ENCODE results near the gene PDZD2.
"Not testable (repeated sequence)": the region's sequence is repeated elsewhere in the genome, so short reads cannot be mapped to it uniquely, and the experiment has no call there.

Gene PDZD2

DNA sequence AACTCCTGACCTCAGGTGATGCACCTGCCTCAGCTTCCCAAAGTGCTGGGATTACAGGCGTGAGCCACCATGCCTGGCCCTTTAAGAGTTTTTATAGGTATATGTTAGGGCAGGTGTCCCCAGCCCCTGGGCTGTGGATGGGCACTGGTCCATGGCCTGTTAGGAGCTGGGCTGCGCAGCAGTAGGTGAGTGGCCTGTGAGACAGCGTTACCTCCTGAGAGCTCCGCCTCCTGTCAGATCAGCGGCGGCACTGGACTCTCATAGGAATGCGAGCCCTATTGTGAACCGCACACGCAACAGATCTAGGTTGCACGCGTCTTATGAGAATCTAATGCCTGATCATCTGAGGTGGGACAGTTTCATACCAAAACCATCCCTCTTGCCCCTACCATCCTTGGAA, 361.8 kb downstream of the PDZD2 start:
- no peak for TF ChIP-seq Cebpa-rat (IDR thresholded peaks at IDR 0.05)
- Histone ChIP-seq H4K20me1 (no peaks in the 10 kb centered on the region), H3K4me1 (no peaks in the 10 kb centered on the region), H3K36me3 (no peaks in the 10 kb centered on the region), H3K27me3 (no peaks in the 10 kb centered on the region), H3K4me3 (no peak overlapping the region), H3K9me3 (no peaks in the 10 kb centered on the region), H3K27ac (no peak overlapping the region), H3K9ac (no peak overlapping the region), H3K4me2 (no peak overlapping the region)

DNA sequence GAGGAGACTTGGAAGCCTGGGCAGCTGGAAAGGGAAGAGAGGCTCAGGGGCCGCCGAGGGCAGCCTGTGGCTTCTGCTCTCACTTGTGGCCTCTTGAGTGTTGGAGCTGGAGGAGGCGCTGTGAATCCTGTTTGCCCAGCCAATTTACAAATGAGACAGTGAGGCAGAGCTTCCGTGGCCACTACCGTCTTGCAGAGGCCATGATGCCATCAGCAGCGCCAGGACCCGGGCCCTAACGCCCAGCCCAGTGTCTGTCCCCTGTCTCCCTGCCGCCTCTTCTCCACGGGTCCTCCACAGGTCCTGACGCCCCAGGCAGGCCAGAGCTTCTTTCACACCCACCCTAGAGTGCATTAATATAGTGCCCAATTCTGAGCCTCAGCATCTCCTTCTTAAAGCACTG, 362.4 kb downstream of the PDZD2 start:
- no peak overlapping the region for H3K9ac ChIP-seq
- no peaks in the 10 kb centered on the region for H3K36me3 ChIP-seq
- TF ChIP-seq Cebpa-rat (IDR thresholded peaks at IDR 0.05), result no peak

GRCh38 chr5:32001707-32002106, 362.8 kb downstream of the PDZD2 start:
- Histone ChIP-seq H3K4me1 (no peaks in the 10 kb centered on the region), H3K4me3 (no peak overlapping the region), H3K27me3 (no peaks in the 10 kb centered on the region), H3K36me3 (no peaks in the 10 kb centered on the region), H3K4me2 (no peak overlapping the region), H3K9me3 (no peaks in the 10 kb centered on the region), H3K9ac (no peak overlapping the region), H3K27ac (no peak overlapping the region), H4K20me1 (no peaks in the 10 kb centered on the region)
- TF ChIP-seq Cebpa-rat (IDR thresholded peaks at IDR 0.05), result no peak

More for the DNA sequence above, 362.4 kb downstream of the PDZD2 start:
- Histone ChIP-seq H4K20me1 (no peaks in the 10 kb centered on the region), H3K4me3 (no peak overlapping the region), H3K27me3 (no peaks in the 10 kb centered on the region), H3K9me3 (no peaks in the 10 kb centered on the region), H3K27ac (no peak overlapping the region), H3K4me1 (no peaks in the 10 kb centered on the region), H3K4me2 (no peak overlapping the region)

DNA sequence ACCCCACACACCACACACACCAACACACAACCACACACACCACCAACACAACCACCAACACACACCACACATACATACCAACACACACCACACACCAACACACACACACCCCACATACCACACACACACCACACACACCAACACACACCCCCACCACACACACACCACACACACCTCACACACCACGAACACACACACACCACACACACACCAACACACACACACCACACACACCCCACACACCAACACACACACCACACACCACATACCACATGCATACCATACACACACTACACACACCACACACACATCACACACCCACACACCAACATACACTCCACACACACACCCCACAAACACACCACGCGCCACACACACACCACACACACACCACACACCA, 363.8 kb downstream of the PDZD2 start:
- Histone ChIP-seq H4K20me1 (no peaks in the 10 kb centered on the region), H3K36me3 (no peaks in the 10 kb centered on the region), H3K9ac (no peak overlapping the region), H3K4me2 (no peak overlapping the region), H3K4me3 (no peak overlapping the region), H3K27me3 (no peaks in the 10 kb centered on the region), H3K9me3 (no peaks in the 10 kb centered on the region), H3K27ac (no peak overlapping the region), H3K4me1 (no peaks in the 10 kb centered on the region)
- no peak for TF ChIP-seq Cebpa-rat (IDR thresholded peaks at IDR 0.05)

DNA sequence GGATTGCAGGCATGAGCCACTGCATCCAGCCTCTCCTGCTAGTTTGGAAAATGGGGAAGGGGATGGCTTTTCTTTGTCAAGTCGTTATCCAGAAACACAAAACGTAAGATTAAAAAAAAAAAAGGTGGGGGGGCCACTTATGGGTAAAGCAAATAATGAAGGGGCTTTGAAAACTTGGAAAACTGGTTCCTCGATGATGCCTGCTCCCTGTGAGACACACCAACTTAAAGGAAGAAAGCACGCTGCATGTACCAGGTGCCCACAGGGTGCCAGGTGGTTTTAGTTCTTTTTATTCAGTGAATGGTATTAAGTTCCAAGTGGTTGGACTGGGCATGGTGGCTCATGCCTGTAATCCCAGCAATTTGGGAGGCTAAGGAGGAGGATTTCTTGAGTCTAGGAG, 365.1 kb downstream of the PDZD2 start:
- no peak overlapping the region for H3K4me3 ChIP-seq
- H3K9me3 ChIP-seq, result no peaks in the 10 kb centered on the region
- no peak overlapping the region for H3K27ac ChIP-seq
- H3K36me3 ChIP-seq, result no peaks in the 10 kb centered on the region
- H3K4me2 ChIP-seq, result no peak overlapping the region
- H3K27me3 ChIP-seq, result no peaks in the 10 kb centered on the region
- TF ChIP-seq Cebpa-rat (IDR thresholded peaks at IDR 0.05), result no peak
- no peaks in the 10 kb centered on the region for H3K4me1 ChIP-seq
- H3K9ac ChIP-seq, result no peak overlapping the region
- H4K20me1 ChIP-seq, result no peaks in the 10 kb centered on the region

DNA sequence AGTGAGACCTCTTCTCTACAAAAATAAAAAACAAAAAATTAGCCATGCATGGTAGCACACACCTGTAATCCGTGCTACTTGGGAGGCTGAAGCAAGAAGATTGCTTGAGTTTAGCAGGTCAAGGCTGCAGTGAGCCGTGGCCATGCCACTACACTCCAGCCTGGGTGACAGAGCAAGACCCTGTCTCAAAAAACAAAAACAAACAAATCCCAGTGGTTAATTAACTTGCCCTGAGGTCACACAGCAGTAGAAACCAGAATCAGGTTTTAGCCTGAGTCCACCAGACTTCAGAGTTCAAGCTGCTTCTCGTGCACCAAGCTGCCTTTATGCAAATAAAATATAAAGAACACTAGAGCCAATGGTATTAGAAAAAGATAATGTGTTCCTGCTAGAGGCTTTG, 365.5 kb downstream of the PDZD2 start:
- no peak overlapping the region for H3K9ac ChIP-seq
- no peak for TF ChIP-seq Cebpa-rat (IDR thresholded peaks at IDR 0.05)
- H3K9me3 ChIP-seq, result no peaks in the 10 kb centered on the region
- H3K4me2 ChIP-seq, result no peak overlapping the region
- no peak overlapping the region for H3K4me3 ChIP-seq
- H3K27me3 ChIP-seq, result no peaks in the 10 kb centered on the region
- no peaks in the 10 kb centered on the region for H3K4me1 ChIP-seq
- H3K27ac ChIP-seq, result no peak overlapping the region
- no peaks in the 10 kb centered on the region for H4K20me1 ChIP-seq
- H3K36me3 ChIP-seq, result no peaks in the 10 kb centered on the region

DNA sequence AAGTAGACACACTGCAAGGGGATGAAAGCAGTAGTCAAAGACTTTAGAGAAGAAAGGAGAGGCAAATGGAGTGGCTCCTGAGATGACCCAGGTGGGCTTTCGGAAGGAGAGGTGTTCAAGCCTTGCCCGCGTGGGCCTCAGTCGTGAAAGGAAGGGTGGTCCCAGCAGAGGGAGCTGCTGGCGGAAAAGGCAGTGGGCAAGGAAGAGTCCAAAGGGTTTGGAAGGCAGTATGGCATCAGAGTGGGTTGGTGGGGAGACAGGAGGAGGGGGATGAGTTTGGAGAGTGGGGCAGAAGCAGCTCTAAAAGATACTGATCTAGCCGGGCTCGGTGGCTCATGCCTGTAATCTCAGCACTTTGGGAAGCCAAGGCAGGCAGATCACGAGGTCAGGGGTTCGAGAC, 369.8 kb downstream of the PDZD2 start:
- Histone ChIP-seq H3K36me3 (no peaks in the 10 kb centered on the region), H4K20me1 (no peaks in the 10 kb centered on the region), H3K9me3 (no peaks in the 10 kb centered on the region), H3K4me3 (no peak overlapping the region), H3K27ac (no peak overlapping the region), H3K4me2 (no peak overlapping the region), H3K27me3 (no peaks in the 10 kb centered on the region), H3K4me1 (no peaks in the 10 kb centered on the region), H3K9ac (no peak overlapping the region)
- TF ChIP-seq Cebpa-rat (IDR thresholded peaks at IDR 0.05), result no peak

GRCh38 chr5:32013658-32014057, 374.7 kb downstream of the PDZD2 start:
- no peak overlapping the region for H3K4me2 ChIP-seq
- TF ChIP-seq Cebpa-rat (IDR thresholded peaks at IDR 0.05), result no peak
- no peak overlapping the region for H3K9ac ChIP-seq
- no peaks in the 10 kb centered on the region for H3K27me3 ChIP-seq
- H3K36me3 ChIP-seq, result no peaks in the 10 kb centered on the region
- no peaks in the 10 kb centered on the region for H4K20me1 ChIP-seq
- H3K4me3 ChIP-seq, result no peak overlapping the region
- no peaks in the 10 kb centered on the region for H3K4me1 ChIP-seq
- H3K9me3 ChIP-seq, result no peaks in the 10 kb centered on the region
- H3K27ac ChIP-seq, result no peak overlapping the region

DNA sequence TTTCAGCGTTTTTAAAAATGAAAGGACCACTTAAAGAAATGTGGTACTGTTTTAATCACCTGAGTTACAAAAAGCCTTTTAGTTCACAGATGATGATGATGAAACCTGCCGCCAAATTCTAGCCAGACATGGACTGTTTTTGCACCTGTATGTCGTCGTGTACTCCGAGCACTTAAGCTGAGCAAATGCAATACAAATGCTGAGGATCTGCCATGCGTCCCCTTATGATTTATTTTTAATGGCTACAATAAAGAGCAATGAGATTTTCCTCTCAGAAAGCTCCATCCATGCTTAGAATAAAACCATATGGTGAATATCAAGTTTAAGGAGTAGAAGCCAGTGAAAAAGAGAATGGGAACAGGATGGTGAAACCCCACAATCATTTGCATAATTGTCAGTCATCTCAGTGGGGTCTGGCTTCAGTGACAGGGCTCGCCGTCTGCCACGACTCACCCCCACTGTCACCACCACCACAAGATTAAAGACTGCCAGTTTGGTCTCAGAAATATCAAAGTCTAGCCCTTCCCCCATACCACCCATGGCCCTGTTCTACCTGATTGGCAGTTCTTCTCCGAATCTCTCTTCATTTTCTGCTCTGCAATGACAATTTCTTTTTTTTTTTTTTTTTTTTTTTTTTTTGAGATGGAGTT, 375.3 kb downstream of the PDZD2 start:
- no peaks in the 10 kb centered on the region for H3K4me1 ChIP-seq
- H3K27ac ChIP-seq, result no peak overlapping the region
- H3K4me3 ChIP-seq, result no peak overlapping the region
- no peak overlapping the region for H3K9ac ChIP-seq
- no peak for TF ChIP-seq Cebpa-rat (IDR thresholded peaks at IDR 0.05)
- H3K9me3 ChIP-seq, result no peaks in the 10 kb centered on the region
- no peaks in the 10 kb centered on the region for H3K36me3 ChIP-seq
- H4K20me1 ChIP-seq, result no peaks in the 10 kb centered on the region
- H3K4me2 ChIP-seq, result no peak overlapping the region
- H3K27me3 ChIP-seq, result no peaks in the 10 kb centered on the region

- H3K4me3 ChIP-seq, H3K9ac ChIP-seq, H3K9me3 ChIP-seq, H4K20me1 ChIP-seq, H3K27ac ChIP-seq, H3K4me1 ChIP-seq, H3K4me2 ChIP-seq, H3K36me3 ChIP-seq, H3K27me3 ChIP-seq: not testable (repeated sequence)
Observed at GRCh38 chr5:32015262-32015661, 376.3 kb downstream of the PDZD2 start.
